ELF-1 (cell line): ENCODE measurements around the gene CIITA.
A peak's percentile ranks its signal among the peaks of the same experiment; 100 is the strongest.

Experiments
- DNase-seq: peaks from one replicate; pipeline ENCODE4 v3.0.0-alpha.2; 2016; ENCODE audit warnings: low read depth, low spot score

The CIITA gene

GRCh38 chr16:10979717-10980601, 103.0 kb downstream of the CIITA start:
- no peak for DNase-seq

GRCh38 chr16:10980813-10981212, 103.8 kb downstream of the CIITA start:
- DNase-seq: no peak

GRCh38 chr16:10981697-10982216, 104.8 kb downstream of the CIITA start:
- peak; percentile 58 for DNase-seq

DNA sequence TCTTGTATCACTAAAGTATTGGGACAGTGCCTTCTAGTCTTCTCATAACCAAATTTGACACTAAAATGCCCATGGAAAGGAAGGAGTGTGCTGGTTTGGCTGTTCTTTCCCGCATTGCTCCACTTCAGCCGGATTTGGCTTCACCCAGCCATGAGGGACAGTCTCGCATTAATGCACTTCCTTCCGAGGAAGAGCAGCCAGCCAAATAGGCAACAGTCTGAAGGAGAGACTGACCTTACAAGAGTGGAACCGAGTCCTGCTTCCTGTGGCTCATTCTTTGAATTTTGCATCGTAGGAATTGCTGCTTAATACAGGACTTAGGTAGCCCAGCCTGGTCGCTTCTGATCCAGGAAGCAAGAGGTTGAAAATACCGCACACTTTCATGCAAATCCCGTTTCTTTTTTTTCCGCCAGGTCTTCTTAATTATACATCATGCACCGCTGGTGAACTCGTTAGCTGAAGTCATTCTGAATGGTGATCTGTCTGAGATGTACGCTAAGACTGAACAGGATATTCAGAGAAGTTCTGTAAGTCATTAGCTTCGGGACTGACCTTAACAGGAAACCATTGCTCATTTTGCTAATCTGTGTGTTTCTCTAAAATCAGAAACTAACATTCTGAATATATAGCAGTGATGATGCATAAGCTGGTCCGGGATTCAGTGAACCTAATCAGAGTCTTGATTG, 105.6 kb downstream of the CIITA start:
- no peak for DNase-seq

DNA sequence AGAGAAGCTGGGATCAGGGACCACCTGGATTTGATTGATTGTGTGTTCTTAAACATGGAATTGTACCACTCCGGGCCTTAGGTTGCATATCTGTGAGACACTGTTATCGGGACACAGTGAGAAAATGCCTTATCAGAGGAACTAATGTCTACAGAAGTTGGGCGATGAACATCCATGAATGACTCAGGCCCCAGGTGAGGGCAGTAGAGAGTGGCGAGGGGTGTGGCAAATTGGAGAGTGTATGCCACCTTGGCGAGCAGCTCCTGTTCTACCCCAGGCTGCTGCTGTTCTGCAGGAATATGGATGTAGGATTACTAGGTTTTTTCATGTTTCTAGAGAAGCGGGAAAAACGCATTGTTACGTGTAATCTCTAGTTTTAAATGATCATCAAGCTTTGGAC, 106.2 kb downstream of the CIITA start:
- no peak for DNase-seq

DNA sequence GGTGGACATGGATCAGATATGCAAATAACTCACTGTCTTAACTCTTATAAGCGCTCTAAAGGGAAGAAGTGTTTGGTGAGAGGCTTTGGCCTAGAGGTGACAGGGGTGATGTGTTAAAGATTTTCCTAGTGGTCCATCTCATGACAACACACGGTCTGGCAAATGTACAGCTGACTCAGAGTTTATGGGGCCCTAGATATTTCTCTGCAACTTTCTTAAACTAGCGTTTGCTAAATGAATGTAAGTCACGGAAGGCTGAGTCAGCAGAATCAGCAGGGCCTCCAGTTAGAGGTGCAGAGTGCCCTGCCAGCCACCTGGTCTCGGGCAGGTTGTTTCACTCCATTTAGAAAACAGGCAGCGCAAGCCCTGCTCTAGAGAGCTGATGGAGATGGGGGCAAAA, 107.5 kb downstream of the CIITA start:
- no peak for DNase-seq
